Left colon (tissue), 2 donors: ENCODE data around the gene RCC1. TPM values are rescaled to one million over a fixed set of nuclear protein-coding genes. Genes with fewer than 3 reads are reported as not detected.
"Not testable (repeated sequence)": the region's sequence is repeated elsewhere in the genome, so short reads cannot be mapped to it uniquely, and the experiment has no call there.

Experiments used
- ATAC-seq: fragments of 200-7000 bp; cut with Tn5 transposase; one replicate; pipeline ENCODE4 v1.9.1; 2020; ENCODE audit warnings: mild to moderate bottlenecking, moderate library complexity
- DNase-seq, 2 donors: peaks; one replicate each; pipeline ENCODE4 v3.0.0-alpha.2; 2020
- intact Hi-C, 2 donors: fragments of 100-400 bp; cut with DNase I in 1 of 2; cut with micrococcal nuclease in 1 of 2; formaldehyde crosslinking; loops; one replicate each; pipeline versions ENCODE4 v1.11.2 to v1.14.0; 2022; cut with DNase I, micrococcal nuclease
- long read RNA-seq: library from polyadenylated mRNA; unstranded; transcript quantifications from one replicate; pipeline ENCODE4 v2.0.0, GENCODE V29; 2021
- total RNA-seq, 2 donors: library from RNA; stranded (reverse); fragmentation: NEBNext Ultra II Directional; extraction: Animal tissue kit (Norgen Biotek cat#: 25700); gene quantifications; one replicate each; pipeline ENCODE4 v1.2.1, GENCODE V29; 2021
- donor health status: DM: no; HTN: no; CAD: no.
- donor health status: DM: yes; HTN: yes; CAD: no.

Gene RCC1, protein sequence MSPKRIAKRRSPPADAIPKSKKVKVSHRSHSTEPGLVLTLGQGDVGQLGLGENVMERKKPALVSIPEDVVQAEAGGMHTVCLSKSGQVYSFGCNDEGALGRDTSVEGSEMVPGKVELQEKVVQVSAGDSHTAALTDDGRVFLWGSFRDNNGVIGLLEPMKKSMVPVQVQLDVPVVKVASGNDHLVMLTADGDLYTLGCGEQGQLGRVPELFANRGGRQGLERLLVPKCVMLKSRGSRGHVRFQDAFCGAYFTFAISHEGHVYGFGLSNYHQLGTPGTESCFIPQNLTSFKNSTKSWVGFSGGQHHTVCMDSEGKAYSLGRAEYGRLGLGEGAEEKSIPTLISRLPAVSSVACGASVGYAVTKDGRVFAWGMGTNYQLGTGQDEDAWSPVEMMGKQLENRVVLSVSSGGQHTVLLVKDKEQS
- total RNA-seq: 10 to 100 TPM; 22.1 to 34.8 TPM
- long read RNA-seq, transcript RCC1-202 (10 exons, 2,424 nt): major isoform, 5 of 34 reads
- long read RNA-seq, partial matches to known transcripts: 6 of 34 reads
- long read RNA-seq, other reads (novel, unspliced or antisense): 19 of 34 reads

DNA sequence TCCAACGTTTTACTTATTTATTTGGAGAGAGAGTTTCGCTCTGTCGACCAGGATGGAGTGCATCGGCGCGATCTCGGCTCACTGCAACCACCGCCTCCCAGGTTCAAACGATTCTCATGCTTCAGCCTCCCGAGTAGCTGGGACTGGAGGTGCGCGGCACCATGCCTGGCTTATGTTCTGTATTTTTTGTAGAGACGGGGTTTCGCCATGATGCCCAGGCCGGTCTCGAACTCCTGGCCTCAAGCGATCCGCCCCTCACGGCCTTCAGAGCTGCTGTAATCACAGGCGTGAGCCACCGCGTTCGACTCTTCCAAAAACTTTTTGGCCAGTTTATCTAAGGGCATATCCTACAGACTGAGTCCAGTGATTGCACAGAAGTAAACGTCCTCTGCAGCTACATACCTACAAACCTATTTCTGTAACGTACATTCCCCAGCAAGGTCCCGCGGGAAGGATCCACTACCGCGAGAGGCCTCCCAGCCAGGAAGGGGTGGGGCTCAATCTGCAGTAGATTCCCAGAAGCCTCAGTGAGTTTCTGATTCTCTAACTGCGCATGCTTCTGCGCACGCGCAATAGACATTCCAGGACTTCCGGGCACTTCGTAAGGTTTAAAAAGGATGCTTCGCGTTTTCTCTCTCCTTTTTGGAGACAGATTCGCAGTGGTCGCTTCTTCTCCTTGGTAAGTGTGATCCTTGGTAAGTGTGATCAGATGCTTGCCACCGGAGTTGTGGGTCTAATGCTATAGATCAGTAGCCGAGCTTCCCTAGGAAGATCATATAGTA, at the start of gene RCC1:
RCC1 (plus strand) TSS at position 638 of the 782 bp plus-strand sequence. CDS start 23,824 bp downstream, outside the sequence.
- intact Hi-C loops: no loop called here
- ATAC-seq (peak; percentile 87), DNase-seq (peak; percentile 96 to 98)

DNA sequence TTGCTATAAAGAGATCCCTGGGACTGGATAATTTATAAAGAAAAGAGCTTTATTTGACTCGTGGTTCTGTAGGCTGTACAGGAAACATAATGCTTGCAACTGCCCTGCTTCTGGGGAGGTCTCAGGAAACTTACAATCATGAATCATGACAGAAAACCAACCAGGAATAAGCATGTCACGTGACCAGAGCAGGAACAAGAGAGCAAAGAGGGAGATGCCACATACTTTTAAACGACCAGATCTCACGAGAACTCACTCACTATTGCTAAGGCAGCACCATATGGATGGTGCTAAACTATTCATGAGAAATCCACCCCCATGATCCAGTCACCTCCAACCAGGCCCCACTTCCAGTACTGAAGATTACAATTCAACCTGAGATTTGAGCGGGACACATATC, 49.8 kb upstream of the RCC1 start:
- ATAC-seq (no peak), DNase-seq (no peak)
- intact Hi-C loops: no loop called here

DNA sequence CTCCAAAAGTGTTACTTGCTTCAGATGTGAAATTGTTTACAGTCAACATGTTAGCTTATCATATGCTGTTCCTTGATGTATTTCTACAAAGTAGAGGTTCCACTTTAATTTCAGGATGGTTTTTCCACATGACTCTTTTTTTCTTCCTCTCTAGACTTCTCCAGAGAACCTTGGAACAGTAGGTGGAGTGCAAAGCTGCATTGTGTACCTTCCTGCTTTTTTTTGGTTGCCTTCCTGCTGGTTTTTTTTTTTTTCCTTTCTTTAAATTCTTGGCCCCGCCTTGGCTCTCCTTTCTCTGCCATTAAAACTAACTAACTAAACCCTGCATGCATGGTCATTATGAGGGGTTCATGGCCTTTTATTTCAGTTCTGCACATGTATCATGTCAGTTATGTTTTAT, 48.2 kb upstream of the RCC1 start:
- intact Hi-C loops: no loop called here
- DNase-seq (no peak), ATAC-seq (peak; percentile 44)

DNA sequence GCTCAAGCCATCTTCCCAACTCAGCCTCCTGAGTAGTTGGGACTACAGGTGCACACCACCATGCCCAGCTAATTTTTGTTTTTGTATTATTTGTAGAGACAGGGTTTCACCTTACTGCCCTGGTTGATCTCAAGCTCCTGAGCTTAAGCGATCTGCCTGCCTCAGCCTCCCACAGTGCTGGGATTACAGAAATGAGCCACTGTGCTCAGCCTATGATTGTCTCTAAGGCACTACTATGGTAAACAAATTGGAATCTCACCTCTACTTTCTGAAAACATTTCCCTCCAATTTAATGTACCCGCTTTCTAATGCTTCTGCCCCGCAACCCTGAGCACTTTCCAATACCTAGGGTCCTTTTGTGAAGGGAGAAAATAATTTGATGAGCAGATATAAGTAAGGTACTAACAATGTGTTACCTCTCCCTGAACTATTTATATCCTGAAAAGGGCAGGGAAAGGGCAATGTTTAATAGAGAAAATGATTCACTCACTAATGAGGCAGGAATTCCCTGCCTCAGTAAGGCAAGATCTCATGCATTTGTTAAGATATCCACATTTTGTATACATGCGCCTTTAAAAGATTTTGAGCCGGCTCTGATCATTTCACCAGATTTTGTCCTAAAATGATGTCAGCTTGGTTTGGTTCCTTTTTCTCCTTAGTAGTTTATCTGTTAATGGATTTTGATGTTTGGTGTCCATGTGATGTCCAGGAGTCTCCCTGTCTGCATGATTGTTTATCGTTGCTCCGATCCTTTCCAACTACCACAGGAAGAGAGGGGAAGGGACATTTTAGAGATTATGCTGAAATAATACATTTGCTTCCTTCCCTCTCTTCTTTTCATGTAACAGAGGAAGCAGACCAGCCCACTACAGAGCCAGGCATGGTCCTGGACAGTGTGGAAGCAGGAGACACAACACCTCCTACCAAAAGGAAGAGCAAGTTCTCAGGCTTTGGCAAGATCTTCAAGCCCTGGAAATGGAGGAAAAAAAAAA, 47.3 kb upstream of the RCC1 start:
- DNase-seq (no peak), ATAC-seq (no peak)
- intact Hi-C loops: no loop called here

DNA sequence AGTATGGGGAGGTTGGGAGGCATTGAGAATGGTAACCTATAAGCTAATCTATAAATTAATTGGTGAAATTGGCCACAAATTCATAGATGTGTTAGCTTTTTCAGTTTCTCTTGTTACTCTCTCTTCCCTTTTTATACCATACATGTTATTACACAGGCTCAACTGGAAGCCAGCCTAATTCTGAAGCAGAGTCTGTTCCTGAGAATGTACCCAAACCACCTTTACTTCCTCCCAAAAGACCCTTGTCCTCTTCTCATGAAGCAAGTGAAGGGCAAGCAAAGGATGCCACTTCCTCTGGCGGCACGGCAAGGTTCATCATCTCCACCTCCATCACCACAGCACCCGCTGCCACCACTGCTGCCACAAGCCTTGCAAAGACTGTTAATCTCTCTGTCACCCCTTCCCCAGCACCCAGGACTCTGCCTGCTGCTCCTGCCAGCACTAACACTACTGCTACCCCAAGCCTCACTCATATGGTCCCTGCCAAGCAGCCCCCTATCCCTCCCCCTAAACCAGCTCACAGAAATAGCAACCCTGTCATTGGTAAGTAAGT, 39.5 kb upstream of the RCC1 start:
- intact Hi-C loops: no loop called here
- DNase-seq: no peak
- ATAC-seq: no peak

DNA sequence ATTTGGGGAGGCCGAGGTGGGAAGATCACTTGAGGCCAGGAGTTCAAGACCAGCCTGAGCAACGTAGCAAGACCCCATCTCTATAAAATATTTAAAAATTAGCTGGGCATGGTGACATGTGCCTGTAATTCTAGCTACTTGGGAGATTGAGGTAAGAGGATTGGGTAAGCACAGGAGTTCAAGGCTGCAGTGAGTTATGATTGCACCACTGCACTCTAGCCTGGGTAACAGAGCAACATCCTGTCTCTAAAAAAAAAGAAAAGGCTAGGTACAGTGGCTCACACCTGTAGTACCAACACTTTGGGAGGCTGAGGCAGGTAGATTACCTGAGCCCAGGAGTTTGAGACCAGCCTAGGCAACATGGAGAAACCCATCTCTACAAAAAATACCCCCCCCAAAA, 35.7 kb upstream of the RCC1 start:
- ATAC-seq (no peak), DNase-seq (no peak)
- intact Hi-C loops: loop anchor here in 1 of 2 donors (10.0 kb wide), 1 partner anchor 65 kb away; no protein-coding TSS in a partner anchor

DNA sequence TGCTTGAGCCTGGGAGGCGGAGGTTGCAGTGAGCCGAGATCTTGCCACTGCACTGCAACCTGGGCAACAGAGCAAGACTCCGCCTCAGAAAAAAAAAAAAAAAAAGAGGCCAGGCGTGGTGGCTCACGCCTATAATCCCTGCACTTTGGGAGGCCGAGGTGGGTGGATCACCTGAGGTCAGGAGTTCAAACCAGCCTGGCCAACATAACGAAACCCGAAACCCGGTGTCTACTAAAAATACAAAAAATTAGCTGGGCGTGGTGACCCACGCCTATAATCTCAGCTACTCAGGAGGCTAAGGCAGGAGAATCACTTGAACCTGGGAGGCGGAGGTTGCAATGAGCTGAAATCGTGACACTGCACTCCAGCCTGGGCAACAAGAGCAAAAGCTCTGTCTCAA, 26.3 kb upstream of the RCC1 start:
- not testable (repeated sequence) for DNase-seq
- intact Hi-C loops: loop anchor here in 1 of 2 donors (10.0 kb wide), 1 partner anchor 75 kb away; no protein-coding TSS in a partner anchor
- peak; percentile 74 for ATAC-seq

DNA sequence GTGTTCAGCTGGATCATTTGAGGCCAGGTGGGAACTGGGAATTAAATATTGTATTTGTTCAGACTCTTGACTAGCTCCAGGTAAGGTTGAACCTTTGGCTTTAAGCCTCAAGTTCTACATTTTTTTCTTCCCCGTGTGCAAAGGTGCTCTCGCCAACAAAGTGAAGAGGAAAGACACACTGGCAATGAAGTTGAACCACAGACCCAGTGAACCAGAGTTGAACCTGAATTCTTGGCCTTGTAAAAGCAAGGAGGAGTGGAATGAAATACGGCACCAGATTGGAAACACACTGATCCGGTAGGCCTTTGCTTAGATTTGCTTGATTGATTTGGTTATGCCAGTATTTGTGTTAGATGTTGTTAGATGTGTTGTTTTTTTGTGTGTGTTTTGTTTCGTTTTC, 25.5 kb upstream of the RCC1 start:
- ATAC-seq (no peak), DNase-seq (no peak)
- intact Hi-C loops: no loop called here

DNA sequence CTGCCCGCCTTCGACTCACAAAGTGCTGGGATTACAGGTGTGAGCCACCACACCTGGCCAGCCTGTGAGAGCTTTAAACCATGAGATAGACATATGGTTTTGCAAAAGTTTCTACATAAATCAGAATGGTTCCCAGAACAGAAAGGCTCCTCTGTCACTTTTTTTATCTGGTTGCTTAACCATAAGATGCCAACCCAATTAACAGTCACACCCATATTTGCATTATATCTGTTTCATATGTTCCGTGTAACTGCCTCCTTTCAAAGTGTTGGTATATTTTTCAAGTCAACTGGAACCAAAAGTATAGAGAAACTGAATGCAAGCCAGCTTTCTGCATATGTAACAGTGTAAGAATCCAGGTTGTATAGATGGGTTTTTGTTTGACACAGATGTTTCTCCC, 23.7 kb upstream of the RCC1 start:
- intact Hi-C loops: no loop called here
- DNase-seq (no peak), ATAC-seq (peak; percentile 55)

DNA sequence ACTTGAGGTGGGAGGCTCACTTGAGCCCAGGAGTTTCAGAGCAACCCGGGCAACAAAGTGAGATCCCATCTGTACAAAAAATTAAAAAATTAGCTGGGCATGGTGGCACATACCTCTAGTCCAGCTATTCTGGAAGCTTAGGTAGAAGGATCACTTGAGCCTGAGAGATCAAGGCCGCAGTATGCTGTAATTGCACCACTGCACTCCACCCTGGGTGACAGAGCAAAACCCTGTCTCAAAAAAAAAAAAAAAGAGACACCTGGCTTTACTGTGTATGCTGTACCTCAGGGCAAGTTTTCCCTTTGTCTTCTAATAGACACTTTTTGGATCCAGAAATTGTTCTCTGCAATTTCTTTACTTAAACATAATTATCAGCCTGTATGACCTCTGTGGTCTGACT, 23.1 kb upstream of the RCC1 start:
- no peak for DNase-seq
- ATAC-seq: peak; percentile 55
- intact Hi-C loops: no loop called here

DNA sequence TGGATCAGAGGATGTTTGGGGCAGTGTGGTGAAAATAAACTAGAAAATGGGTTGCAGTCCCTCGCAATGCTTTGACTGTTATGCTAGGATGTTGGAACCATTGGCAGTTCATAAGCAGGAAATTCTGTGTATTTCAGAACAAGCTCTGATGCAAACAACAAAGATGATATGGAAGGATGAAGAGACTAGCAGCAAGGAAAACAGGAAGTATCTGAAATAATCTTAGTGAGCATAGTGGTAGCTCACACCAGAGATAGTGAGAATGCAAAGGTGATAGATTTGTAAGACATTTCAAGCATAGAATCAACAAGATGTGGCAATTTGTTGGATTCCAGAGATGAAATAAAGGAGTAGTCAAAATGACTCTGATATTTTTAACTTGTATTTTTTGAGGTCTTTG, 11.1 kb upstream of the RCC1 start:
- no peak for DNase-seq
- ATAC-seq: no peak
- intact Hi-C loops: no loop called here

DNA sequence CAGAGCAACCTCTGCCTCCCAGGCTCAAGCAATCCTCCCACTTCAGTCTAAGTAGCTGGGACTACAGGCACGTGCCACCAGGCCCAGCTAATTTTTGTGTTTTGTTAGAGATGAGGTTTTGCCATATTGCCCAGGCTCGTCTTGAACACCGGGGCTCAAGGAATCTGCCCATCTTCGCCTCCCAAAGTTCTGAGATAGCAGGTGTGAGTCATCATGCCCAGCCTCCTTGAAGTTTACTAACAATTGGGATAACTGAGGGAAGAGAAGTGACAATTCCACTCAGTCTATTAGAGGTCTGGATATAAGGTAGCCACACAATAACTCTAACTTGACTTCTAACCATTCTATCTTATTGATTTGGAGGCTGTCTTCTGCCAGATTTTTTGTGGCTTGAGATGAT, 6.3 kb upstream of the RCC1 start:
- intact Hi-C loops: no loop called here
- no peak for DNase-seq
- no peak for ATAC-seq

DNA sequence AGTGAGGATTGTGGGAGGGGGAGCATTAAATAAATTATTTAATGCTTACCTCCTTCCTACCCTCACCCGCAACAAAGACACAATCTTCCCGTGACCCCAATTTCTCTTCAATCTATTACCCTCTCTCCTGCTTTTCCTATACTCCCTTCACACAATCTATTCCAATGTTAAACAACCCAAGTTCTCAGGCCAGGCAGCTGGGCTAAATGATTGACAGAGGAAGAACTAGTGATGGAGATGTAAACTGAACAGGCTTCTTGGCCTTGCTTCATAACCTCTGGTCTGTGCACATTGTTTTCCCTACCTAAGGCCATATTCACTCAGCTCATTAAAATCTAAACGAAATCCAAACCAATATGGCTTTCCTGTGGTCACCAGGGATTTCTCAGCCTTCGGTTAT, 3.9 kb upstream of the RCC1 start:
- no peak for ATAC-seq
- DNase-seq: no peak
- intact Hi-C loops: no loop called here

DNA sequence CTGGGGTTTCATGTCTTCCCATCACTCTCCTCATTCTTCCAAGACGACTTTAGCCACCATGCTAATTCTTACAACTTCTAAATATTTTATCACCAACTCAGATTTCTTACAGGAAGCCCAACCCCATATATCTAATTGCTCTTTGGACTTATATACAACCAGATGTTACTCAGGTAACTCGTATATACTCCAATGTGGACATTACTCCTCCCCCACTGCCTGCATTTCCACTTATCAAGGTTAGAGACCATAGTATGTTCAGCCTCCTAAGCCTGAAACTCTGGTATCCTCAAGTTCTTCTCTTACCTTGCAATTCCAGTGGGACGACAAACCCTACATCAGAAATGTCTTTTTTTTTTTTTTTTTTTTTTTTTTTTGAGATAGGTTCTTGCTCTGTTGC, 2.7 kb upstream of the RCC1 start:
- intact Hi-C loops: no loop called here
- DNase-seq (no peak), ATAC-seq (peak; percentile 52)

DNA sequence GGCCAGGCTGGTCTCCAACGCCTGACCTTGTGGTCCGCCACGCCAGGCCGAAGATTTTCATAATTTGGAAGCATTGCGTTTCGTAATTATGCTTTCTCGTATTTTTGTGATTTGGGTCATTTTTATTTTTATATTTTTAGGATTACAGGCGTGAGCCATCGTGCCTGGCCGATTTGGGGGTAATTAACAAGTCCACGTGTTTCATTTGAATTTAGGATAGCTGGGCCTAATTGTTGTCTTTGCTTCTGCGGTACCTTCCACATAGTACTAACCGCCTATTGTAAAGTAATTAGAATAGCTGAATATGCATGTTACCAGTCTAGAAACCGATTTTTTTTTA, 1.0 kb downstream of the RCC1 start:
- ATAC-seq (no peak), DNase-seq (no peak)
- intact Hi-C loops: no loop called here

DNA sequence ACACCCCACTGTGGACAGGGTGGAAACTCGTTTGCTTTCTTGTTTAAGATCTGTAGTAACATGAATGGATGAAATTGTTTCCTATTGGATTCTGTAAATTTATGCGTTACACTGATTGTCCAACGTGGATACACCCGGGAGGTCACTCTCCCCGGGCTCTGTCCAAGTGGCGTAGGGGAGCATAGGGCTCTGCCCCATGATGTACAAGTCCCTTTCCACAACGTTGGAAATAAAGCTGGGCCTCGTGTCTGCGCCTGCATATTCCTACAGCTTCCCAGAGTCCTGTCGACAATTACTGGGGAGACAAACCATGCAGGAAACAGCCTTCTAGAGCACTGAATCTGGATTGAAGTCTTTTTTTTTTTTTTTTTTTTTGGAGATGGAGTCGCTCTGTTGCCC, 1.4 kb downstream of the RCC1 start:
- ATAC-seq (peak; percentile 6), DNase-seq (peak in 1 of 2 donors; percentile 34)
- intact Hi-C loops: no loop called here

DNA sequence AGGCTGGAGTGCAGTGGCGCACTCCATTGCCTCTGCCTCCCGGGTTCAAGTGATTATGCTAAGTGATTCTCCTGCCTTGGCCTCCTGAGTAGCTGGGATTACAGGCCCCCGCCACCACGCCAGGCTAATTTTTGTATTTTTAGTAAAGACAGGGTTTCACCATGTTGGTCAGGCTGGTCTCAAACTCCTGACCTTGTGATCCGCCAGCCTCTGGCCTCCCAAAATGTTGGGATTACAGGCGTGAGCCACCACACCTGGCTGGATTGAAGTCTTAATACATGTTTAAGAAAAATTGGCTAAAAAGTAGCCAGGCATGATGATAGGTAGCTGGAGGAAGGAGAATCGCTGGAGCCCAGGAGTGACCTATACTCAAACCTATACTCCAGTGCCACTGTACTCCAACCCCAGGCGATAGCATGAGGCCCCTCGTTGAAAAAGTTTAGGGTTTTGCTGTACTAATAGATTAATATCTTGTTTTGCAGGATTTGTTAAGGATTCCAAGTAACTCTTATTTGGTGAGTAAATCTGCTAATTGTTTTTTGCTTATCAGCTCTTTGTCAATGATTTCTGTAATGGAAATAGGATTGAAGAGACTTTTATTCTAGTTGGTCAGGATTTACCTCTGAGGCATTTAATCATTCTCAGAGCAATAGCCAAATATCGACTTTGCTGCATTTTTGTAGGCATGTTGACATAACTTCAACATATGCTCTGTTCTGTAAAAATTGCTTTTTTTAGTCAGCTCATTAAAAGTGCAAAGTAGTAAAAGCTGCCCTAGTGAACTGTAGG, 2.0 kb downstream of the RCC1 start:
- no peak for ATAC-seq
- intact Hi-C loops: no loop called here
- no peak for DNase-seq

DNA sequence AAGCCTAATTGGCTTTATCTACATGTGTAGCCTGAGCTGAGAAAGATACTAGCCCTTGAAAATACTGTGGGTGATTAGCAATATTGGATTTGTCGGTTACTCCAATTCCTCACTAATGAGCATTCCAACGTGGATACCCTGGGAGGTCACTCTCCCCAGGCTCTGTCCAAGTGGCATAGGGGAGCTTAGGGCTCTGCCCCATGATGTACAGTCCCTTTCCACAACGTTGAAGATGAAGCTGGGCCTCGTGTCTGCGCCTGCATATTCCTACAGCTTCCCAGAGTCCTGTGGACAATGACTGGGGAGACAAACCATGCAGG, 2.6 kb downstream of the RCC1 start:
- intact Hi-C loops: no loop called here
- DNase-seq (no peak), ATAC-seq (no peak)
